Stimulated activated CD8-positive, alpha-beta memory T cell treated with anti-CD3 and anti-CD28 coated beads, Interleukin-12 subunit alpha, Interleukin-12 subunit beta, amount 100 ng/mL, for 24 hours (primary cell): ENCODE data around the gene CPSF7.
A peak's percentile ranks its signal among the peaks of the same experiment; 100 is the strongest.
"Not testable (repeated sequence)": the region's sequence is repeated elsewhere in the genome, so short reads cannot be mapped to it uniquely, and the experiment has no call there.

Experiments
- DNase-seq: peaks from one replicate; pipeline ENCODE4 v3.0.0-alpha.2; 2020; ENCODE audit errors: extremely low read depth

The CPSF7 gene

GRCh38 chr11:61439615-61440014 lies 9.8 kb upstream of the CPSF7 start:
- DNase-seq: no peak

GRCh38 chr11:61437496-61437895 lies 7.7 kb upstream of the CPSF7 start:
- no peak for DNase-seq

GRCh38 chr11:61430839-61431238 lies 1.1 kb upstream of the CPSF7 start:
- not testable (repeated sequence) for DNase-seq

- DNase-seq: peak; percentile 45
Measured at GRCh38 chr11:61429346-61429690, 457 bp downstream of the CPSF7 start.

GRCh38 chr11:61425367-61426131 lies 4.2 kb downstream of the CPSF7 start:
- no peak for DNase-seq

GRCh38 chr11:61422226-61422625 lies 7.5 kb downstream of the CPSF7 start:
- DNase-seq: no peak

- no peak for DNase-seq
Measured at GRCh38 chr11:61418136-61418535, 11.6 kb downstream of the CPSF7 start.

GRCh38 chr11:61417670-61418069 lies 12.1 kb downstream of the CPSF7 start:
- no peak for DNase-seq

GRCh38 chr11:61416941-61417340 lies 12.8 kb downstream of the CPSF7 start:
- no peak for DNase-seq

GRCh38 chr11:61415381-61415780 lies 14.4 kb downstream of the CPSF7 start:
- no peak for DNase-seq

- no peak for DNase-seq
Measured at GRCh38 chr11:61414547-61414946, 15.2 kb downstream of the CPSF7 start.

GRCh38 chr11:61413496-61413895 lies 16.3 kb downstream of the CPSF7 start:
- DNase-seq: no peak

- DNase-seq: no peak
Measured at GRCh38 chr11:61411589-61411988, 18.2 kb downstream of the CPSF7 start.

GRCh38 chr11:61406991-61407728 lies 22.6 kb downstream of the CPSF7 start:
- no peak for DNase-seq

GRCh38 chr11:61406067-61406466 lies 23.7 kb downstream of the CPSF7 start:
- no peak for DNase-seq

GRCh38 chr11:61404641-61405040 lies 25.1 kb downstream of the CPSF7 start:
- no peak for DNase-seq

GRCh38 chr11:61404103-61404502 lies 25.7 kb downstream of the CPSF7 start:
- no peak for DNase-seq

- no peak for DNase-seq
Measured at GRCh38 chr11:61403658-61404057, 26.1 kb downstream of the CPSF7 start.

GRCh38 chr11:61401573-61401972 lies 28.2 kb downstream of the CPSF7 start:
- DNase-seq: no peak

GRCh38 chr11:61401173-61401572 lies 28.6 kb downstream of the CPSF7 start:
- DNase-seq: no peak

GRCh38 chr11:61392981-61393595 lies 36.7 kb downstream of the CPSF7 start:
- DNase-seq: no peak

GRCh38 chr11:61390161-61390560 lies 39.6 kb downstream of the CPSF7 start:
- no peak for DNase-seq
